CD4-positive, alpha-beta T cell treated with Interferon alpha-2 for 1 hour (primary cell): ENCODE results near the gene TTPAL.

ENCODE experiments used
- DNase-seq, 2 donors: peaks; one replicate each; pipeline ENCODE4 v3.0.0-alpha.2; 2020 to 2022

The TTPAL gene

DNA sequence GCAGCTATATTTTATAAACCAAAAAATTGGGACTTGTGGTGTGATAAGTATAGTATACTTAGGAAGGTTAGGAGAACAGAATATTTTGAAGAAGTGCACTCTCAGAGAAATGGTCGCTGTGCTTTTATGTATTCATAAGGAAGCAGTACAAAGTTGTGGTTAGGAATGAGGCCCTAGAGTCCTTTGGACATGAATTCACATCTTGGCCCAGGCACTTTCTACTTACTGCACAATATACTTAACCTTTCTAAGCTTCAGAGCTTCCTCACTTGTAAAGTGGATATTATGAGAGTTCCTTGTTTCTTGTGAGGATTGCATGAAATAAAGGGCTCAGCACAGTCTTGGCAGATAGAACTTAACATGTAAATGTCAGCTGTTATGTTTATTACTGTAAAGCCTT, 67.2 kb downstream of the TTPAL start:
- DNase-seq: no peak

DNA sequence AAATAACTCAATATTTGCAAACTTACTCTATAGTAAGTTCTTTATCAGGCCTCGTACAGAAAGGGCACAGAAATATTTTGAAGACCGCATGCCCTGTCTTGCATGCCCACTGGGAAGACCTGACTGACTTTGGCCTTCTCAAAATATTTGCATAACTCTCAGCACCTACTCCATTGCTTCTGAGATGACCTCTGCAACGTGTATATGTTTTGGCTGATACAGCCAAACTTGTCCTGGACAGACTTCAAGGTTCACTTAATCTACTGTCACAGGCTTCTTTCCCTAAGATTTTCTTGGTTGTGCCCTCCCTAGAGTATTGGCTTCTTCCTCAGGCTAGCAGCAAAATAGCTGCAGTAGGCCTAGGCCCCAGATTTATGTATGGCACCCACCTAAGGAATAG, 67.7 kb downstream of the TTPAL start:
- no peak for DNase-seq
